DOHH2 (cell line): Measurements from ENCODE around the gene B4GALT2.

ENCODE experiments used
- H3F3A ChIP-seq: fragments of 200-600 bp; sonication (generic), shearing (Covaris generic); 2 replicates; pipeline ENCODE4 v1.6.0; 2016; ENCODE audit warnings: antibody characterized with exemption, mild to moderate bottlenecking; ENCODE audit not compliant: control insufficient read depth, insufficient read depth
- H3K27ac ChIP-seq: fragments of 200-600 bp; sonication (generic); 2 replicates; pipeline ENCODE4 v1.5.1; 2014; ENCODE audit warnings: low read depth, mild to moderate bottlenecking, low read length, moderate library complexity
- H3K27me3 ChIP-seq: fragments of 200-600 bp; sonication (generic); 2 replicates; pipeline ENCODE4 v1.6.1; 2014; ENCODE audit warnings: mild to moderate bottlenecking, low read length, mixed read lengths; ENCODE audit not compliant: control insufficient read depth
- H3K36me3 ChIP-seq: fragments of 200-600 bp; sonication (generic); 2 replicates; pipeline ENCODE4 v1.6.1; 2014; ENCODE audit warnings: mild to moderate bottlenecking, low read length, moderate library complexity, mixed read lengths; ENCODE audit not compliant: control insufficient read depth
- H3K4me1 ChIP-seq: fragments of 200-600 bp; sonication (generic); 2 replicates; pipeline ENCODE4 v1.6.1; 2014; ENCODE audit warnings: mild to moderate bottlenecking, low read length, mixed read lengths; ENCODE audit not compliant: control insufficient read depth
- H3K4me2 ChIP-seq: fragments of 200-600 bp; sonication (generic); 2 replicates; pipeline ENCODE4 v1.6.0; 2014; ENCODE audit warnings: mild to moderate bottlenecking, low read length, moderate library complexity
- H3K4me3 ChIP-seq: fragments of 200-600 bp; sonication (generic); 2 replicates; pipeline ENCODE4 v1.5.1; 2014; ENCODE audit warnings: mild to moderate bottlenecking, low read length, mixed read lengths
- H3K79me2 ChIP-seq: fragments of 200-600 bp; sonication (generic); 2 replicates; pipeline ENCODE4 v1.6.1; 2014; ENCODE audit warnings: mild to moderate bottlenecking, low read length, mixed read lengths; ENCODE audit not compliant: control insufficient read depth
- H3K9me2 ChIP-seq: fragments of 200-600 bp; sonication (generic); replicated peaks from 2 replicates; pipeline ENCODE4 v1.6.1; 2014; ENCODE audit warnings: mild to moderate bottlenecking, low read length, mixed read lengths; ENCODE audit not compliant: control insufficient read depth
- H3K9me3 ChIP-seq: fragments of 200-600 bp; sonication (generic); 2 replicates; pipeline ENCODE4 v1.6.1; 2014; ENCODE audit warnings: antibody characterized with exemption, low read length, mixed read lengths; ENCODE audit not compliant: control insufficient read depth, insufficient read depth
- H4K20me1 ChIP-seq: fragments of 200-600 bp; sonication (generic); 2 replicates; pipeline ENCODE4 v1.6.0; 2014; ENCODE audit warnings: low read depth, mild to moderate bottlenecking, antibody characterized with exemption, low read length, moderate library complexity; ENCODE audit not compliant: control insufficient read depth, insufficient read depth
- EZH2phosphoT487 ChIP-seq: fragments of 200-600 bp; sonication (generic); IDR thresholded peaks from 2 replicates; pipeline ENCODE4 v1.6.1; 2017; ENCODE audit warnings: borderline replicate concordance, mild to moderate bottlenecking, antibody characterized with exemption, low read length, moderate library complexity, mixed read lengths
- TF ChIP-seq, protein P1 (sequence below): fragments of 200-600 bp; sonication (generic); IDR thresholded peaks from one replicate; pipeline ENCODE4 v1.5.1; 2014; ENCODE audit warnings: antibody characterized with exemption, mild to moderate bottlenecking, low read depth, low read length; ENCODE audit not compliant: poor library complexity, severe bottlenecking

B4GALT2 gene

DNA sequence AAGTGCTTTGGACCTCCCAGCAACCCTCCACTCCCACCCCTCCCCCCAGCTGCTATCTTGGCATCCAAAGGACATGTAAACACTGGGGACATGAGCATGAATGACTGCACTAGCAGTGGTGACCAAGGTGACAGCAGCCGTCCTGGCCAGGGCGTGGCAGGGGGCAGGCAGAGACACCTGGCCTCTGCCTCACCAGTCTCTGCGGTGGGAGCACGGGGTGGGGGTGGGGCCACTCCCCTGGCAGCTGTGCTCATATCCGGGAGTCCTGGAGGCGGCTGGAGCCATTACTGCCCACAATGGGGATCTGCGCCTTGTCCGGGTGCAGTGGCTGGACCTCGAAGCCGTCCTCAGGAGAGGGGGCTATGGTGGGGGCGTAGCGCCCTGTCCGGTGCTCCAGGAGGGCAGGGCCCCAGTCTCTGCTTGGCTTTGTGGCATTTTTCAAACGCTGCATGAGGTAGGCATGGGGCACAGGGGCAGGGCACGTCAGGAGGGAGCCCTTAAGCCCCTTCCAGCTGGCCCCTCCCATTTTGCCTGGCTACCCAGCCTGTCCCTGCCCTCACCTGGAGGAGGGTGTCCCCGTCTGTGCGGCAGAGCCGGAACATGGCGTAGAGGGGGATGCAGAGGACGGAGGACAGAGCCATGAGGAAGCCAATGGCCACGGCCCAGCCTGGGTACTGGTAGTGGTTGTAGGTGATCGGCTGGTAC lies 18.4 kb downstream of the B4GALT2 start:
- no peaks in the 10 kb centered on the region for H4K20me1 ChIP-seq
- TF ChIP-seq, protein P1, sequence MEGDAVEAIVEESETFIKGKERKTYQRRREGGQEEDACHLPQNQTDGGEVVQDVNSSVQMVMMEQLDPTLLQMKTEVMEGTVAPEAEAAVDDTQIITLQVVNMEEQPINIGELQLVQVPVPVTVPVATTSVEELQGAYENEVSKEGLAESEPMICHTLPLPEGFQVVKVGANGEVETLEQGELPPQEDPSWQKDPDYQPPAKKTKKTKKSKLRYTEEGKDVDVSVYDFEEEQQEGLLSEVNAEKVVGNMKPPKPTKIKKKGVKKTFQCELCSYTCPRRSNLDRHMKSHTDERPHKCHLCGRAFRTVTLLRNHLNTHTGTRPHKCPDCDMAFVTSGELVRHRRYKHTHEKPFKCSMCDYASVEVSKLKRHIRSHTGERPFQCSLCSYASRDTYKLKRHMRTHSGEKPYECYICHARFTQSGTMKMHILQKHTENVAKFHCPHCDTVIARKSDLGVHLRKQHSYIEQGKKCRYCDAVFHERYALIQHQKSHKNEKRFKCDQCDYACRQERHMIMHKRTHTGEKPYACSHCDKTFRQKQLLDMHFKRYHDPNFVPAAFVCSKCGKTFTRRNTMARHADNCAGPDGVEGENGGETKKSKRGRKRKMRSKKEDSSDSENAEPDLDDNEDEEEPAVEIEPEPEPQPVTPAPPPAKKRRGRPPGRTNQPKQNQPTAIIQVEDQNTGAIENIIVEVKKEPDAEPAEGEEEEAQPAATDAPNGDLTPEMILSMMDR, result no peak
- TF ChIP-seq EZH2phosphoT487, result no peak
- H3K9me2 ChIP-seq, result no peaks in the 10 kb centered on the region
- no peak overlapping the region for H3K4me2 ChIP-seq
- no peaks in the 10 kb centered on the region for H3K79me2 ChIP-seq
- H3K9me3 ChIP-seq, result no peaks in the 10 kb centered on the region
- H3K27me3 ChIP-seq, result no peaks in the 10 kb centered on the region
- H3F3A ChIP-seq, result 0 out of 2 replicates have a peak, but pooled peaks cover 2% of the 10 kb centered on the region
- no peaks in the 10 kb centered on the region for H3K36me3 ChIP-seq
- peaks cover 28% of the 10 kb centered on the region for H3K4me1 ChIP-seq
- no peak overlapping the region for H3K4me3 ChIP-seq
- no peak overlapping the region for H3K27ac ChIP-seq

GRCh38 chr1:43998000-43998378 lies 19.0 kb downstream of the B4GALT2 start:
- no peaks in the 10 kb centered on the region for H4K20me1 ChIP-seq
- H3K9me2 ChIP-seq, result no peaks in the 10 kb centered on the region
- no peaks in the 10 kb centered on the region for H3K9me3 ChIP-seq
- no peak overlapping the region for H3K4me2 ChIP-seq
- H3K27me3 ChIP-seq, result no peaks in the 10 kb centered on the region
- H3K4me3 ChIP-seq, result no peak overlapping the region
- no peaks in the 10 kb centered on the region for H3K36me3 ChIP-seq
- 0 out of 2 replicates have a peak, but pooled peaks cover 2% of the 10 kb centered on the region for H3F3A ChIP-seq
- no peak overlapping the region for H3K27ac ChIP-seq
- TF ChIP-seq, protein P1, result no peak
- no peak for TF ChIP-seq EZH2phosphoT487
- H3K79me2 ChIP-seq, result no peaks in the 10 kb centered on the region
- peaks cover 22% of the 10 kb centered on the region for H3K4me1 ChIP-seq

DNA sequence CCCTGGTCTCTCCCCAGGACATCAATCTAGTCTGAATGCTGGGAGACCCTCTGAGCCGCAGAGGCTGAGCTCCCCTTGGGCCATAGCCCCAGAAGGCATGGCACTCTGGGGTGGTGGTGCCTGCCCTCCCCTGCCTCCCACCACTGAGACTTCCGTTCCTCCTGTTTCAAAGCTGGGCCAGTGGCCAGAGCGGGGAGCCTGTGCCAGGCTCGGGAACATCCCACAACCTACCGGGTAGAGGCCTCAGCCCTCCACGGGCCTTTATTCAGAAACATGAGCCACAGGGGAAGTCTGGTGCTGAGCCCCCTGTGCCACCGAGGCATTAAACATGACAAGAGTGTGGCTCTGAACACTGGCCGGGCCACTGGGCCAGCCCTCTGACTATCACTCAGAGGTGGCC lies 20.4 kb downstream of the B4GALT2 start:
- Histone ChIP-seq H3K4me2 (no peak overlapping the region), H3K27ac (no peak overlapping the region), H3K9me2 (no peaks in the 10 kb centered on the region), H3F3A (no peaks in the 10 kb centered on the region), H3K4me3 (no peak overlapping the region), H3K9me3 (no peaks in the 10 kb centered on the region), H3K79me2 (no peaks in the 10 kb centered on the region), H3K27me3 (no peaks in the 10 kb centered on the region), H3K36me3 (no peaks in the 10 kb centered on the region), H3K4me1 (peaks cover 9% of the 10 kb centered on the region), H4K20me1 (no peaks in the 10 kb centered on the region)
- no peak for TF ChIP-seq EZH2phosphoT487
- TF ChIP-seq, protein P1, result no peak
